BLaER1 (cell line): Measurements from ENCODE around the gene CAPN12.
"Not testable (repeated sequence)": the region's sequence is repeated elsewhere in the genome, so short reads cannot be mapped to it uniquely, and the experiment has no call there.

ENCODE experiments used
- H3K27ac ChIP-seq: shearing (Covaris generic); formaldehyde crosslinking; 2 replicates; pipeline ENCODE4 v1.8.1; 2022
- H3K27me3 ChIP-seq: shearing (Covaris generic); formaldehyde crosslinking; 2 replicates; pipeline ENCODE4 v1.8.1; 2022
- H3K36me3 ChIP-seq: shearing (Covaris generic); formaldehyde crosslinking; 2 replicates; pipeline ENCODE4 v1.8.1; 2022
- H3K4me1 ChIP-seq: shearing (Covaris generic); formaldehyde crosslinking; 2 replicates; pipeline ENCODE4 v1.8.1; 2022
- H3K4me2 ChIP-seq: shearing (Covaris generic); formaldehyde crosslinking; 2 replicates; pipeline ENCODE4 v1.8.1; 2022
- H3K4me3 ChIP-seq: shearing (Covaris generic); formaldehyde crosslinking; 2 replicates; pipeline ENCODE4 v1.8.1; 2022
- H3K9ac ChIP-seq: shearing (Covaris generic); formaldehyde crosslinking; 2 replicates; pipeline ENCODE4 v1.8.1; 2022
- H3K9me3 ChIP-seq: shearing (Covaris generic); formaldehyde crosslinking; 2 replicates; pipeline ENCODE4 v1.8.1; 2022
- H4K20me1 ChIP-seq: shearing (Covaris generic); formaldehyde crosslinking; 2 replicates; pipeline ENCODE4 v1.8.1; 2022
- Cebpa-rat ChIP-seq: shearing (Covaris generic); IDR thresholded peaks from 2 replicates; pipeline ENCODE4 v1.8.1; 2022

The CAPN12 gene, protein sequence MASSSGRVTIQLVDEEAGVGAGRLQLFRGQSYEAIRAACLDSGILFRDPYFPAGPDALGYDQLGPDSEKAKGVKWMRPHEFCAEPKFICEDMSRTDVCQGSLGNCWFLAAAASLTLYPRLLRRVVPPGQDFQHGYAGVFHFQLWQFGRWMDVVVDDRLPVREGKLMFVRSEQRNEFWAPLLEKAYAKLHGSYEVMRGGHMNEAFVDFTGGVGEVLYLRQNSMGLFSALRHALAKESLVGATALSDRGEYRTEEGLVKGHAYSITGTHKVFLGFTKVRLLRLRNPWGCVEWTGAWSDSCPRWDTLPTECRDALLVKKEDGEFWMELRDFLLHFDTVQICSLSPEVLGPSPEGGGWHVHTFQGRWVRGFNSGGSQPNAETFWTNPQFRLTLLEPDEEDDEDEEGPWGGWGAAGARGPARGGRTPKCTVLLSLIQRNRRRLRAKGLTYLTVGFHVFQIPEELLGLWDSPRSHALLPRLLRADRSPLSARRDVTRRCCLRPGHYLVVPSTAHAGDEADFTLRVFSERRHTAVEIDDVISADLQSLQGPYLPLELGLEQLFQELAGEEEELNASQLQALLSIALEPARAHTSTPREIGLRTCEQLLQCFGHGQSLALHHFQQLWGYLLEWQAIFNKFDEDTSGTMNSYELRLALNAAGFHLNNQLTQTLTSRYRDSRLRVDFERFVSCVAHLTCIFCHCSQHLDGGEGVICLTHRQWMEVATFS

DNA sequence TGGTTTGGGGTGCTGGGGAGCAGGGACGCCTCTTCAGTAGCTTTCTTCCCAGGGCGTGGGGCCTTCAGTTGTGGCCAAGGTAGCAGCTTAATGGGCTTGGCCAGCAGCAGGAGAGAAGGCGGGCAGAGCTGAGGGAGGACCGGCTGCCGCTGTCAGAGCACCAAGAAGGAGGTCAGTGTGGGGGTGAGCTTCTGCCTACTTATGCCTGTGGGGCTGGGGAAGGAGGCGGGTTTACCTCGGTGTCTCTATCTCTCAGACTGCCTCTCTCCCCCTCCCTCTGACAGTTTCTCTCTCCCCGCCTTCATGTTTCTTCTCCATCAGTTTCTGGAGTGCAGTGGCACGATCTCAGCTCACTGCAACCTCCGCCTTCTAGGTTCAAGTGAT, at the start of gene CAPN12:
Gene CAPN12 (minus strand): TSS at position 177 of the 384 bp plus-strand sequence. CDS start 309 bp downstream, outside the sequence.
- Histone ChIP-seq H3K9me3 (no peaks in the 10 kb centered on the region), H3K27me3 (no peaks in the 10 kb centered on the region), H3K4me2 (no peak within 1 kb of the TSS), H3K27ac (no peak within 1 kb of the TSS), H4K20me1 (no peaks in the 10 kb centered on the region), H3K36me3 (no peaks in the 10 kb centered on the region), H3K4me3 (no peak within 1 kb of the TSS), H3K4me1 (no peaks in the 10 kb centered on the region), H3K9ac (no peak within 1 kb of the TSS)
- no peak for TF ChIP-seq Cebpa-rat

DNA sequence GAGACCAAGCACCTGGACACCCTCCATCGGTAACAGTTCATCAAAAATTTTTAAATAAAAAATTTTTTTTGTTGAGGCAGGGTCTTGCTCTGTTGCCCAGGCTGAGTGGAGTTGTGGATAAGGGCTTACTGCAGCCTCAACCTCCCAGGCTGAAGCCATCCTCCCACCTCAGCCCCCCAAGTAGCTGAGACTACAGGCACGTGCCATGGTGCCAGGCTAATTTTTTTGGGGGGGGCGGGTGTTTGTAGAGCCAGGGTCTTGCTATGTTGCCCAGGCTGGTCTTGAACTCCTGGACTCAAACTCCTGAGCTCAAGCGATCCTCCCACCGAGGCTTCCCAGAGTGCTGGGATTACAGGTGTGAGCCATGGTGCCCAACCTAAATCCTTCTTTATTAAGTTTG, 49.4 kb upstream of the CAPN12 start:
- H3K27me3 ChIP-seq = peaks cover 18% of the 10 kb centered on the region

DNA sequence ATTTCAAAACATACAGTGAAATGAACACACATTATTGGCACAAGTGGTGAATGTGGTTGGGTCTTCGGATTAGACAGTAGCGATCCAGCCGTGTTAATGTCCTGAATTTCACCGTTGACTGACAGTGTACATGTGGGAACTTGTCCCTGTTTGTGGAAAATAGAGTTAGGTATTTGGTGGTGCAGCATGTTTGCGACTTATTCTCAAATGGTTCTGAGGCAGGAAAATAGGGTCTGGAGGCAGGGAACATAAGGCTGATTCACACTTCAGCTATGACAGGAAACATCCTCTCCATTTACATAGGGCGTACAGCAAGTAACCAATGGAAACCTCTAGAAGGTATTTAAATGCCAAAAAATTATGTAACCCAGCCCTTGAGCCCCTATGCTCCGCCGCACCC, 48.9 kb upstream of the CAPN12 start:
- no peak overlapping the region for H3K4me2 ChIP-seq
- H3K4me3 ChIP-seq = no peak overlapping the region

More for the DNA sequence above, 49.4 kb upstream of the CAPN12 start:
- Histone ChIP-seq H3K4me1 (peaks cover 7% of the 10 kb centered on the region; the same call in 1 of the 2 replicates), H3K4me3 (no peak overlapping the region), H4K20me1 (no peaks in the 10 kb centered on the region), H3K36me3 (no peaks in the 10 kb centered on the region), H3K9me3 (peaks cover 7% of the 10 kb centered on the region; the same call in 1 of the 2 replicates), H3K27ac (no peak overlapping the region), H3K4me2 (no peak overlapping the region), H3K9ac (no peak overlapping the region)
- TF ChIP-seq Cebpa-rat = no peak

DNA sequence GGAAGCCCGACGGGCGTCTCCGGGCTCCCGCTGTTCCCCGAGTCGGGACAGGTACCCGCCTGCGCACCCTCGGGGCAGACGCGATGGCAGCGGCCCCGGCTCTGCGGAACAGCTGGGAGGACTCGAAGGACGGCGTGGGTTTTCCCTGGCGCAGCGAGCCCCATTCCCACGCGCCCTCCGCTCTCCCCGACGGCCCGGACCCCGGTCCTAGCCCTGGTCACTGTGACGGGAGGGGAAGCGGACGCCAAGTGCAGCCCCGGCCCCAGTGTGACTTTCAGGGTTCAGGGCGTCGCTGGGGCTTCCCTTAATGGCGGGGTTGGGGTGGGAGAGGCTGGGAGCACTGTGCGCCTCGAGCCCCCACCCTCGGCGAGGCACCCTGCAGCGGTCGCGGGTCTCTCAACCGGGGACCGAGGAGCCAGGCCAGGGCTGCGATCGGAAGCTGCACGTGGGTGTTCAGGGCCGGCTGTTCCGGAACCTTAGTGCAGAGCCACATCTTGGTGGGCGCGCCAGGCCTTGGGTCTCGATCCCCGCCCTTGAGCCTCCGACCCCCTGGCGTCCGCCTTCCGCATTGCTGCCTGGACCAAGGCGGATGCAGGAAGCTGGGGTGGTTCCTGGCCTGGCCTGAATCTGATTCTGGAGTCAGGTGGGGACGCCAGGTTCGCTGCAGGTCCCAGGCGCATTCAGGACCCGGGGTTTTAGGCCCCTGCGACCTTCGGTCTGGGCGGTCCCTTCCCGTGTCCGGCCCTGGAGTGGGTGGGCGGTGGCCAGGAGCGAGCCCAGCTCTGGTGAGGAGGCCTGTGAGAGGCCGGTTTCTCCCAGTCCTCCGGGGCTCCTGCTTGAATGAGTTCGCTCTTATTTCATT, 48.2 kb upstream of the CAPN12 start:
- no peak overlapping the region for H3K9ac ChIP-seq
- no peak for TF ChIP-seq Cebpa-rat
- H3K4me1 ChIP-seq = peaks cover 7% of the 10 kb centered on the region; the same call in 1 of the 2 replicates
- no peaks in the 10 kb centered on the region for H4K20me1 ChIP-seq
- H3K9me3 ChIP-seq = peaks cover 7% of the 10 kb centered on the region; the same call in 1 of the 2 replicates
- peaks cover 18% of the 10 kb centered on the region for H3K27me3 ChIP-seq
- H3K27ac ChIP-seq = peak overlapping the region; percentile 51; the same call in 1 of the 2 replicates
- H3K4me3 ChIP-seq = no peak overlapping the region
- no peaks in the 10 kb centered on the region for H3K36me3 ChIP-seq
- H3K4me2 ChIP-seq = peak overlapping the region; percentile 60

More for the DNA sequence above, 48.9 kb upstream of the CAPN12 start:
- Histone ChIP-seq H3K27ac (no peak overlapping the region), H3K4me1 (peaks cover 7% of the 10 kb centered on the region; the same call in 1 of the 2 replicates), H3K36me3 (no peaks in the 10 kb centered on the region), H3K27me3 (peaks cover 18% of the 10 kb centered on the region), H4K20me1 (no peaks in the 10 kb centered on the region), H3K9me3 (peaks cover 7% of the 10 kb centered on the region; the same call in 1 of the 2 replicates), H3K9ac (no peak overlapping the region)
- TF ChIP-seq Cebpa-rat = no peak

DNA sequence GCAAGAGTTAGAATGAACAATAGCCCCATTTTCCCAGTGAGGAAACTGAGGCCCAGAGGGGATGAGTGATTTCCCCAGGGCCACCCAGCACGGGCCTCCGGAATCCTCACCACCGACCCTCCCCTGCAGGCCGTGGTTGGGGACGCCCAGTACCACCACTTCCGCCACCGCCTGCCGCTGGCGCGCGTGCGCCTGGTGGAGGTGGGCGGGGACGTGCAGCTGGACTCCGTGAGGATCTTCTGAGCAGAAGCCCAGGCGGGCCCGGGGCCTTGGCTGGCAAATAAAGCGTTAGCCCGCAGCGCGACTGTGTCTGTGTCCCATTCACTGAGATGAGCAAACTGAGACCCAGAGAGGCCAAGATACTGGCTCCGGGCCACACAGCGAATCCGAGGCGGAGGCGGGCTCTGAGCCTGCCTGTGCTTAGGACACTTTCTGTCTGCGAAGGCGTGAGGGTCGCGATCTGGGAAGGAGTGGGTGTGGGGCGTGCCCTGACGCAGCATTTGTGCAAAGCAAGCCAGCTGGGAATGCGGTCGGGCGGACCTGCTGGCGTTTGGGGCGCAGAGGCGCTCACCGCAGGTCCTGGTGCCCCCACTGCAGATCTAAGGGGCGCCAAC, 47.3 kb upstream of the CAPN12 start:
- H3K27ac ChIP-seq, H3K4me2 ChIP-seq, H3K4me3 ChIP-seq, H3K4me1 ChIP-seq, H3K9ac ChIP-seq, H4K20me1 ChIP-seq, H3K36me3 ChIP-seq, H3K9me3 ChIP-seq: not testable (repeated sequence)
- peaks cover 18% of the 10 kb centered on the region for H3K27me3 ChIP-seq

DNA sequence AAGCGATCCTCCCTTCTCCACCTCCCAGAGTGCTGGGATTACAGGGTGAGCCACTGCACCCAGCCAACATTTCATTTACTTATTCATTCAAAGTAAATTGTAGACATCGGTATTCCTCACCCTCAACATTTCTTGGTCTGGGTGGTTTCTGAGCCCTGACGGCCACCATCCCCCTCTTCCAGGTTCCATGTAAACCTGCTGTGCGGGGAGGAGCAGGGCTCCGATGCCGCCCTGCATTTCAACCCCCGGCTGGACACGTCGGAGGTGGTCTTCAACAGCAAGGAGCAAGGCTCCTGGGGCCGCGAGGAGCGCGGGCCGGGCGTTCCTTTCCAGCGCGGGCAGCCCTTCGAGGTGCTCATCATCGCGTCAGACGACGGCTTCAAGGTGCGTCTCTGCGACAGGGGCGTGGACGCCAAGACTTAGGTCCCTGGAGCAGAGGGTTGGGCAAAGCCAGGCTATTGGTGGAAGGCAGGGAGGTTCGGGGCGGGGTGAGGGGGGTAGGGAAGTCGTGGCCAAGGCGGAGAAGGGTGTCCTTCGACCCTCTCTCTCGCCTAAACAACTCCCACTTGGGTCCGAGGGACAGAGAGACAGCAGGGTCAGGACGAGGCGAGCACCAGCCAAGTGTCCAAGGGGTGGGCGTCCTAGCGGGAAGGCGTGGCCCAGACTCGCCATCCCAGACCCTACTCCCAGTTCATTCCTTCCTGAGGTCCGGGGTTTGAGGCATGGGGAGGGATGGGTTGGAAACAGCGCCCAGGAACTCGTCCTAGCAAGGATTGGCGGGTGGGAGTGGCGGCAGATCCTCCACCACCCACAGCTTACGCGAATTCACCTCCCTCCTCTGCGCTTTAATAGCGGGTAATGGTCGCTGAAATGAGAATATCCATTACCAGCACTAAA, 46.5 kb upstream of the CAPN12 start:
- not testable (repeated sequence) for H3K9ac ChIP-seq, H3K27ac ChIP-seq, H3K4me1 ChIP-seq, H3K36me3 ChIP-seq, H4K20me1 ChIP-seq, H3K4me3 ChIP-seq, H3K9me3 ChIP-seq, H3K4me2 ChIP-seq
- H3K27me3 ChIP-seq = peaks cover 18% of the 10 kb centered on the region

DNA sequence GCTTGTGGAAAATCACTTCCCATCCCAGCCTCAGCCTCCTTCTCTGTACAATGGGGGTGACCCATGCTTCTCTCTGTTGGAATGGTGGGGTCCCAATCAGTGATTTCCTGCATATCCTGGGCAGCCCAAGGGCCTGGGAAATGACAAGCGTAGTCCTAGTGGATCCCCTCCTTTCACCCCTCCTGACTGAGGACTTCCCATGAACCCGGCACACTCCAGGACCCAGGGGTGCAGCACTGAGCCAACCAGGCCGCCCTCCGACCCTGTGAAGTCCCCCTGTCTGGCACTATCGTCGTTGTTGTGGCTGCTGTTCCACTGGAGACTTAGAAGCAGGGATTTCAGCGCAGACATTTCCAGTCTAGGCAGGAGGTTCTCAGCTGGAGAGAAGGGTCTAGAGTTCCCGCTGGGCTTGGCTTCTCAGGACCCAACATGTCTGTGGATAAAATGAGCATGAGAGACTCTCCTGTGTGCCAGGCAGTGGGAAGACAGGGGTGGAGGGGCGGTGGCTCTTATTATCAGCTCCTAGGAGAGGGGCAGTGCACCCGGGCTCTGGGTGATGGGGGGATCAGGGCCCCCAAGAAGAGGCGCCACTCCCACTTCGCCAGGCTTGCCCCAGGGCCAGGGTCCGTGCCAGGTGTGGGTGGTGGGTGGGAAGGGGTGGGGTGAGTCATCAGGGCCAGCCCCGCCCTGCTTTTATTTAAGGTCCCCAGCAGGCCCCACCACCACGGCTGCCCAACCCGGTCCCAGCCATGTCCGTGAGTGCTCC, 44.4 kb upstream of the CAPN12 start, which contains the start of gene LGALS7B:
Gene LGALS7B (plus strand): TSS at position 723 of the 766 bp plus-strand sequence. CDS start 27 bp downstream, at position 750.
- Histone ChIP-seq H4K20me1 (no peaks in the 10 kb centered on the region), H3K9me3 (no peaks in the 10 kb centered on the region), H3K36me3 (no peaks in the 10 kb centered on the region), H3K4me2 (no peak within 1 kb of the TSS), H3K9ac (no peak within 1 kb of the TSS), H3K4me1 (peaks cover 7% of the 10 kb centered on the region; the same call in 1 of the 2 replicates), H3K4me3 (no peak within 1 kb of the TSS), H3K27ac (no peak within 1 kb of the TSS), H3K27me3 (peaks cover 17% of the 10 kb centered on the region)
- TF ChIP-seq Cebpa-rat = no peak
